ENCODE data around the gene HEBP1. TPM values are rescaled to one million over a fixed set of nuclear protein-coding genes. Genes with fewer than 3 reads are reported as not detected.
A peak's percentile ranks its signal among the peaks of the same experiment; 100 is the strongest.

HEBP1 gene
- total RNA-seq, 1 donor from 2014 or later, result 109 TPM

GRCh38 chr12:13005649-13006048, 5.6 kb upstream of the HEBP1 start:
- no peak for DNase-seq (ENCODE audit: low spot score, unreplicated experiment)
- H3K9me3 Mint-ChIP-seq (ENCODE audit: low read depth), result no peaks in the 10 kb centered on the region
- peaks cover 26% of the 10 kb centered on the region for H3K4me1 Mint-ChIP-seq (ENCODE audit: low read depth)
- H3K27me3 Mint-ChIP-seq, result peaks cover 25% of the 10 kb centered on the region
- H3K36me3 Mint-ChIP-seq (ENCODE audit: insufficient read depth), result no peaks in the 10 kb centered on the region
- TF ChIP-seq CTCF (IDR thresholded peaks at IDR 0.05; ENCODE audit: unreplicated experiment), result no peak
- no peak overlapping the region for H3K27ac Mint-ChIP-seq
- no peak overlapping the region for H3K4me3 Mint-ChIP-seq (ENCODE audit: low read depth)

GRCh38 chr12:13004986-13005385, 4.9 kb upstream of the HEBP1 start:
- no peak overlapping the region for H3K27ac Mint-ChIP-seq
- no peak overlapping the region for H3K4me3 Mint-ChIP-seq (ENCODE audit: low read depth)
- H3K27me3 Mint-ChIP-seq, result peaks cover 25% of the 10 kb centered on the region
- H3K9me3 Mint-ChIP-seq (ENCODE audit: low read depth), result no peaks in the 10 kb centered on the region
- no peak for DNase-seq (ENCODE audit: low spot score, unreplicated experiment)
- no peaks in the 10 kb centered on the region for H3K36me3 Mint-ChIP-seq (ENCODE audit: insufficient read depth)
- no peak for TF ChIP-seq CTCF (IDR thresholded peaks at IDR 0.05; ENCODE audit: unreplicated experiment)
- peaks cover 26% of the 10 kb centered on the region for H3K4me1 Mint-ChIP-seq (ENCODE audit: low read depth)

- H3K4me1 Mint-ChIP-seq (ENCODE audit: low read depth), result peaks cover 29% of the 10 kb centered on the region
- DNase-seq (ENCODE audit: low spot score, unreplicated experiment), result no peak
- no peaks in the 10 kb centered on the region for H3K9me3 Mint-ChIP-seq (ENCODE audit: low read depth)
- H3K4me3 Mint-ChIP-seq (ENCODE audit: low read depth), result no peak overlapping the region
- H3K36me3 Mint-ChIP-seq (ENCODE audit: insufficient read depth), result no peaks in the 10 kb centered on the region
- no peak for TF ChIP-seq CTCF (IDR thresholded peaks at IDR 0.05; ENCODE audit: unreplicated experiment)
- no peak overlapping the region for H3K27ac Mint-ChIP-seq
- H3K27me3 Mint-ChIP-seq, result peaks cover 25% of the 10 kb centered on the region
Measured at GRCh38 chr12:13004361-13004760, 4.3 kb upstream of the HEBP1 start.

GRCh38 chr12:13002301-13003097, 2.4 kb upstream of the HEBP1 start:
- Mint-ChIP-seq H3K27ac (no peak overlapping the region), H3K9me3 (ENCODE audit: low read depth) (no peaks in the 10 kb centered on the region), H3K36me3 (ENCODE audit: insufficient read depth) (no peaks in the 10 kb centered on the region), H3K4me1 (ENCODE audit: low read depth) (peaks cover 47% of the 10 kb centered on the region), H3K27me3 (peaks cover 25% of the 10 kb centered on the region), H3K4me3 (ENCODE audit: low read depth) (peak overlapping the region; percentile 70)
- TF ChIP-seq CTCF (IDR thresholded peaks at IDR 0.05; ENCODE audit: unreplicated experiment), result no peak
- no peak for DNase-seq (ENCODE audit: low spot score, unreplicated experiment)

GRCh38 chr12:13001775-13002040, 1.6 kb upstream of the HEBP1 start:
- H3K9me3 Mint-ChIP-seq (ENCODE audit: low read depth), result no peaks in the 10 kb centered on the region
- H3K27ac Mint-ChIP-seq, result peak overlapping the region; percentile 29
- H3K4me1 Mint-ChIP-seq (ENCODE audit: low read depth), result peaks cover 51% of the 10 kb centered on the region
- no peak for TF ChIP-seq CTCF (IDR thresholded peaks at IDR 0.05; ENCODE audit: unreplicated experiment)
- DNase-seq (ENCODE audit: low spot score, unreplicated experiment), result no peak
- peak overlapping the region; percentile 70 for H3K4me3 Mint-ChIP-seq (ENCODE audit: low read depth)
- peaks cover 25% of the 10 kb centered on the region for H3K27me3 Mint-ChIP-seq
- no peaks in the 10 kb centered on the region for H3K36me3 Mint-ChIP-seq (ENCODE audit: insufficient read depth)
